SK-N-SH treated with all-trans-retinoic acid at 6 μM for 48 hours (cell line): ENCODE measurements around the gene SOX5.

ENCODE experiments used
- ARNTL ChIP-seq: fragments of 450-650 bp; formaldehyde crosslinking; IDR thresholded peaks from 2 replicates; pipeline ENCODE4 v1.5.0; 2020; ENCODE audit warnings: low read depth, mild to moderate bottlenecking, moderate library complexity, borderline replicate concordance
- GLIS3 ChIP-seq: fragments of 250-450 bp; sonication (Bioruptor Pico); IDR thresholded peaks from 2 replicates; pipeline ENCODE4 v1.5.0; 2020; ENCODE audit warnings: mild to moderate bottlenecking, moderate library complexity
- ISL1 ChIP-seq: fragments of 250-450 bp; sonication (Bioruptor Pico); IDR thresholded peaks from 2 replicates; pipeline ENCODE4 v2.1.2; 2022; ENCODE audit warnings: mild to moderate bottlenecking, moderate library complexity
- OSR1 ChIP-seq: fragments of 250-450 bp; sonication (Bioruptor Pico); IDR thresholded peaks from 2 replicates; pipeline ENCODE4 v1.8.0; 2022; ENCODE audit warnings: moderate library complexity, mild to moderate bottlenecking, inconsistent platforms
- RARB ChIP-seq: fragments of 250-450 bp; sonication (Bioruptor Pico); IDR thresholded peaks from 2 replicates; pipeline ENCODE4 v1.8.0; 2021; ENCODE audit warnings: mild to moderate bottlenecking, moderate library complexity
- TOX ChIP-seq: fragments of 250-450 bp; sonication (Bioruptor Pico); IDR thresholded peaks from 2 replicates; pipeline ENCODE4 v1.8.0; 2021; ENCODE audit warnings: mild to moderate bottlenecking, moderate library complexity, borderline replicate concordance
- ZC3H10 ChIP-seq: fragments of 250-450 bp; sonication (Bioruptor Pico); IDR thresholded peaks from 2 replicates; pipeline ENCODE4 v1.5.1; 2021; ENCODE audit warnings: mild to moderate bottlenecking, moderate library complexity
- ZFP3 ChIP-seq: fragments of 250-450 bp; sonication (Bioruptor Pico); IDR thresholded peaks from 2 replicates; pipeline ENCODE4 v1.5.0; 2020; ENCODE audit warnings: mild to moderate bottlenecking, moderate library complexity
- ZFP30 ChIP-seq: fragments of 450-650 bp; formaldehyde crosslinking; IDR thresholded peaks from 2 replicates; pipeline ENCODE4 v1.5.0; 2022; ENCODE audit warnings: mild to moderate bottlenecking, moderate library complexity
- ZNF8 ChIP-seq: fragments of 450-650 bp; formaldehyde crosslinking; IDR thresholded peaks from 2 replicates; pipeline ENCODE4 v1.5.0; 2020; ENCODE audit warnings: mild to moderate bottlenecking, moderate library complexity
- TF ChIP-seq, protein P1 (sequence below): fragments of 250-450 bp; sonication (Bioruptor Pico); IDR thresholded peaks from 2 replicates; pipeline ENCODE4 v1.8.0; 2020; ENCODE audit warnings: mild to moderate bottlenecking, moderate library complexity, borderline replicate concordance
- TF ChIP-seq, protein P2 (sequence below): fragments of 250-450 bp; sonication (Bioruptor Pico); IDR thresholded peaks from 2 replicates; pipeline ENCODE4 v1.5.0; 2020; ENCODE audit warnings: mild to moderate bottlenecking, moderate library complexity
- TF ChIP-seq, protein P3 (sequence below): fragments of 250-450 bp; sonication (Bioruptor Pico); IDR thresholded peaks from 2 replicates; pipeline ENCODE4 v1.5.1; 2021; ENCODE audit warnings: mild to moderate bottlenecking, moderate library complexity
- TF ChIP-seq, protein P4 (sequence below): fragments of 250-450 bp; sonication (Bioruptor Pico); IDR thresholded peaks from 2 replicates; pipeline ENCODE4 v1.5.1; 2020; ENCODE audit warnings: low read depth, mild to moderate bottlenecking, moderate library complexity

DNA sequence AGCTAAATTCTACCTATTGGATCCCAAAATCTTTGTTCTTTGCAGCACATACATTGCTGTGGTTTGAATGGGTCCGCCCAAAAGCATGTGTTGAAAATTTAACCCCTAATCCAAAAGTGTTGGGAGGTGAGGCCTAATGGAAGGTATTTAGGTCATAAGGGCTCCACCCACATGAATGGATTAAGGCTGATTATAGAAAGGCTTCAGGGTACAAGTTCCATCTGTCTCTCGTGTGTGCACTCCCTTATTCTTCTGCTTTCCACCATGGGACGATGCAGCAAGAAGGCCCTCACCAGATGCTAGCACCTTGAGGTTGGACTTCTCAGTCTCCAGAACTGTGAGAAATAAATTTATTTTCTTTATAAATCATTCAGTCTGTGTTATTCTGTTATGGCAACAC is 190.9 kb downstream of the SOX5 start:
- TF ChIP-seq ISL1 (CRISPR knock-in tag) (no peak), ZC3H10 (no peak), ZFP30 (CRISPR knock-in tag) (no peak), ZFP3 (CRISPR knock-in tag) (no peak), TOX (CRISPR knock-in tag) (no peak), OSR1 (no peak), ZNF8 (CRISPR knock-in tag) (no peak), RARB (CRISPR knock-in tag) (no peak), ARNTL (no peak), GLIS3 (no peak)
- TF ChIP-seq, protein P1, sequence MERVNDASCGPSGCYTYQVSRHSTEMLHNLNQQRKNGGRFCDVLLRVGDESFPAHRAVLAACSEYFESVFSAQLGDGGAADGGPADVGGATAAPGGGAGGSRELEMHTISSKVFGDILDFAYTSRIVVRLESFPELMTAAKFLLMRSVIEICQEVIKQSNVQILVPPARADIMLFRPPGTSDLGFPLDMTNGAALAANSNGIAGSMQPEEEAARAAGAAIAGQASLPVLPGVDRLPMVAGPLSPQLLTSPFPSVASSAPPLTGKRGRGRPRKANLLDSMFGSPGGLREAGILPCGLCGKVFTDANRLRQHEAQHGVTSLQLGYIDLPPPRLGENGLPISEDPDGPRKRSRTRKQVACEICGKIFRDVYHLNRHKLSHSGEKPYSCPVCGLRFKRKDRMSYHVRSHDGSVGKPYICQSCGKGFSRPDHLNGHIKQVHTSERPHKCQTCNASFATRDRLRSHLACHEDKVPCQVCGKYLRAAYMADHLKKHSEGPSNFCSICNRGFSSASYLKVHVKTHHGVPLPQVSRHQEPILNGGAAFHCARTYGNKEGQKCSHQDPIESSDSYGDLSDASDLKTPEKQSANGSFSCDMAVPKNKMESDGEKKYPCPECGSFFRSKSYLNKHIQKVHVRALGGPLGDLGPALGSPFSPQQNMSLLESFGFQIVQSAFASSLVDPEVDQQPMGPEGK (CRISPR knock-in tag), result no peak
- TF ChIP-seq, protein P2, sequence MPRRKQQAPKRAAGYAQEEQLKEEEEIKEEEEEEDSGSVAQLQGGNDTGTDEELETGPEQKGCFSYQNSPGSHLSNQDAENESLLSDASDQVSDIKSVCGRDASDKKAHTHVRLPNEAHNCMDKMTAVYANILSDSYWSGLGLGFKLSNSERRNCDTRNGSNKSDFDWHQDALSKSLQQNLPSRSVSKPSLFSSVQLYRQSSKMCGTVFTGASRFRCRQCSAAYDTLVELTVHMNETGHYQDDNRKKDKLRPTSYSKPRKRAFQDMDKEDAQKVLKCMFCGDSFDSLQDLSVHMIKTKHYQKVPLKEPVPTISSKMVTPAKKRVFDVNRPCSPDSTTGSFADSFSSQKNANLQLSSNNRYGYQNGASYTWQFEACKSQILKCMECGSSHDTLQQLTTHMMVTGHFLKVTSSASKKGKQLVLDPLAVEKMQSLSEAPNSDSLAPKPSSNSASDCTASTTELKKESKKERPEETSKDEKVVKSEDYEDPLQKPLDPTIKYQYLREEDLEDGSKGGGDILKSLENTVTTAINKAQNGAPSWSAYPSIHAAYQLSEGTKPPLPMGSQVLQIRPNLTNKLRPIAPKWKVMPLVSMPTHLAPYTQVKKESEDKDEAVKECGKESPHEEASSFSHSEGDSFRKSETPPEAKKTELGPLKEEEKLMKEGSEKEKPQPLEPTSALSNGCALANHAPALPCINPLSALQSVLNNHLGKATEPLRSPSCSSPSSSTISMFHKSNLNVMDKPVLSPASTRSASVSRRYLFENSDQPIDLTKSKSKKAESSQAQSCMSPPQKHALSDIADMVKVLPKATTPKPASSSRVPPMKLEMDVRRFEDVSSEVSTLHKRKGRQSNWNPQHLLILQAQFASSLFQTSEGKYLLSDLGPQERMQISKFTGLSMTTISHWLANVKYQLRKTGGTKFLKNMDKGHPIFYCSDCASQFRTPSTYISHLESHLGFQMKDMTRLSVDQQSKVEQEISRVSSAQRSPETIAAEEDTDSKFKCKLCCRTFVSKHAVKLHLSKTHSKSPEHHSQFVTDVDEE (CRISPR knock-in tag), result no peak
- TF ChIP-seq, protein P3, sequence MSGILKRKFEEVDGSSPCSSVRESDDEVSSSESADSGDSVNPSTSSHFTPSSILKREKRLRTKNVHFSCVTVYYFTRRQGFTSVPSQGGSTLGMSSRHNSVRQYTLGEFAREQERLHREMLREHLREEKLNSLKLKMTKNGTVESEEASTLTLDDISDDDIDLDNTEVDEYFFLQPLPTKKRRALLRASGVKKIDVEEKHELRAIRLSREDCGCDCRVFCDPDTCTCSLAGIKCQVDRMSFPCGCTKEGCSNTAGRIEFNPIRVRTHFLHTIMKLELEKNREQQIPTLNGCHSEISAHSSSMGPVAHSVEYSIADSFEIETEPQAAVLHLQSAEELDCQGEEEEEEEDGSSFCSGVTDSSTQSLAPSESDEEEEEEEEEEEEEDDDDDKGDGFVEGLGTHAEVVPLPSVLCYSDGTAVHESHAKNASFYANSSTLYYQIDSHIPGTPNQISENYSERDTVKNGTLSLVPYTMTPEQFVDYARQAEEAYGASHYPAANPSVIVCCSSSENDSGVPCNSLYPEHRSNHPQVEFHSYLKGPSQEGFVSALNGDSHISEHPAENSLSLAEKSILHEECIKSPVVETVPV (CRISPR knock-in tag), result no peak
- TF ChIP-seq, protein P4, sequence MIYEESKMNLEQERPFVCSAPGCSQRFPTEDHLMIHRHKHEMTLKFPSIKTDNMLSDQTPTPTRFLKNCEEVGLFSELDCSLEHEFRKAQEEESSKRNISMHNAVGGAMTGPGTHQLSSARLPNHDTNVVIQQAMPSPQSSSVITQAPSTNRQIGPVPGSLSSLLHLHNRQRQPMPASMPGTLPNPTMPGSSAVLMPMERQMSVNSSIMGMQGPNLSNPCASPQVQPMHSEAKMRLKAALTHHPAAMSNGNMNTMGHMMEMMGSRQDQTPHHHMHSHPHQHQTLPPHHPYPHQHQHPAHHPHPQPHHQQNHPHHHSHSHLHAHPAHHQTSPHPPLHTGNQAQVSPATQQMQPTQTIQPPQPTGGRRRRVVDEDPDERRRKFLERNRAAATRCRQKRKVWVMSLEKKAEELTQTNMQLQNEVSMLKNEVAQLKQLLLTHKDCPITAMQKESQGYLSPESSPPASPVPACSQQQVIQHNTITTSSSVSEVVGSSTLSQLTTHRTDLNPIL, result no peak
